HepG2 (cell line): ENCODE measurements around the gene ZNF747. TPM values are rescaled to one million over a fixed set of nuclear protein-coding genes. Genes with fewer than 3 reads are reported as not detected.

Source experiments
- ATAC-seq: fragments of 200-7000 bp; cut with Tn5 transposase; 3 replicates; pipeline ENCODE4 v1.9.1; 2020; ENCODE audit warnings: mild to moderate bottlenecking, moderate library complexity
- BruUV-seq: library from RNA; stranded (reverse); fragments of 400-500 nt; replicated peaks from 2 replicates; lab custom pipeline; 2021; lab: Mats Ljungman, UMichigan
- CTCF ChIA-PET: fragments of 300-600 bp; formaldehyde crosslinking; extraction: SDS; loops from one replicate; lab custom pipeline; 2021; ENCODE audit warnings: low total read pairs, inconsistent platforms, low intra/inter-chr PET ratio; lab: Yijun Ruan, JAX
- POLR2A ChIA-PET: fragments of 350-600 bp; sonication (Branson Sonifier 250); formaldehyde crosslinking; loops from one replicate; lab custom pipeline; 2020; ENCODE audit warnings: antibody characterized with exemption, inconsistent platforms; lab: Yijun Ruan, JAX
- DNase-seq: peaks from one replicate; pipeline ENCODE4 v3.0.0-alpha.2; 2015; ENCODE audit warnings: low spot score
- FAIRE-seq: peaks from 3 replicates; lab custom pipeline; 2011; peaks lifted over from hg19 to GRCh38; lab: Jason Lieb, UNC
- H2AFZ ChIP-seq: one replicate; pipeline ENCODE4 v1.6.1; 2011; ENCODE audit warnings: low read length, inconsistent platforms
- H3K27ac ChIP-seq: fragments of 300-600 bp; 3 replicates; pipeline ENCODE4 v1.8.0; 2011; ENCODE audit warnings: mixed run types, mild to moderate bottlenecking, mixed read lengths, low read length, inconsistent platforms; ENCODE audit not compliant: insufficient read depth; ENCODE audit errors: extremely low read length
- H3K27me3 ChIP-seq, 2 experiments: fragments of 200-600 bp in 1 of 2; 2 replicates in 1 of 2; 3 replicates in 1 of 2; pipeline versions ENCODE4 v1.6.0 to v1.8.0; 2011; ENCODE audit warnings: low read length in 2 of 2, mild to moderate bottlenecking in 2 of 2, moderate library complexity in 2 of 2, inconsistent platforms in 1 of 2; ENCODE audit not compliant: insufficient read depth in 2 of 2, control insufficient read depth in 1 of 2
- H3K36me3 ChIP-seq, 2 experiments: fragments of 200-600 bp in 1 of 2; replicated peaks in 1 of 2; 2 replicates in 1 of 2; 3 replicates in 1 of 2; pipeline versions ENCODE4 v1.5.1 to v1.8.0; 2011; ENCODE audit warnings: low read length in 2 of 2, inconsistent platforms in 1 of 2; ENCODE audit not compliant: insufficient read depth in 2 of 2, control insufficient read depth in 1 of 2
- H3K4me1 ChIP-seq: 2 replicates; pipeline ENCODE4 v1.5.1; 2012; ENCODE audit warnings: low read length, inconsistent platforms; ENCODE audit not compliant: insufficient read depth
- H3K4me2 ChIP-seq: 2 replicates; pipeline ENCODE4 v1.6.0; 2011; ENCODE audit warnings: low read depth, low read length, inconsistent platforms
- H3K4me3 ChIP-seq, 3 experiments: fragments of 200-600 bp in 1 of 3; sonication (generic), shearing (Covaris generic) in 1 of 3; replicated peaks in 1 of 3; 2 replicates each; pipeline ENCODE4 v1.5.1; 2011 to 2016; ENCODE audit warnings: low read length in 3 of 3, inconsistent platforms in 2 of 3, low read depth in 2 of 3, mild to moderate bottlenecking in 2 of 3, control low read depth in 1 of 3, mixed read lengths in 1 of 3; ENCODE audit not compliant: insufficient read depth in 1 of 3
- H3K79me2 ChIP-seq: one replicate; pipeline ENCODE4 v1.6.1; 2011; ENCODE audit warnings: low read length, inconsistent platforms; ENCODE audit not compliant: insufficient read depth
- H3K9ac ChIP-seq: 2 replicates; pipeline ENCODE4 v1.6.0; 2011; ENCODE audit warnings: mild to moderate bottlenecking, low read depth, low read length, inconsistent platforms; ENCODE audit not compliant: insufficient read depth
- H3K9me3 ChIP-seq: 2 replicates; pipeline ENCODE4 v1.5.1; 2012; ENCODE audit warnings: mild to moderate bottlenecking, low read length
- H4K20me1 ChIP-seq: 2 replicates; pipeline ENCODE4 v1.6.0; 2011; ENCODE audit warnings: inconsistent platforms, mild to moderate bottlenecking, low read length, moderate library complexity; ENCODE audit not compliant: insufficient read depth
- AGO2 ChIP-seq: fragments of 200-400 bp; formaldehyde crosslinking; optimal IDR thresholded peaks from 2 replicates; pipeline ENCODE3; 2017; ENCODE audit warnings: mild to moderate bottlenecking, low read depth, low read length, moderate library complexity
- POLR2A ChIP-seq, 2 experiments: IDR thresholded peaks; 2 replicates each; pipeline ENCODE4 v1.6.1; 2011; ENCODE audit warnings: low read depth in 2 of 2, low read length in 2 of 2, mild to moderate bottlenecking in 1 of 2, moderate library complexity in 1 of 2; ENCODE audit not compliant: insufficient read depth in 1 of 2
- SP1 ChIP-seq, 2 experiments: fragments of 450-650 bp in 1 of 2; sonication (generic) in 1 of 2; formaldehyde crosslinking in 1 of 2; IDR thresholded peaks; 2 replicates each; pipeline versions ENCODE4 v1.4.0 to v1.6.1; 2016 to 2020; ENCODE audit warnings: missing genetic modification reagents in 1 of 2
- STAG1 ChIP-seq: sonication (generic); formaldehyde crosslinking; IDR thresholded peaks from 2 replicates; pipeline ENCODE4 v1.4.0; 2020; ENCODE audit warnings: missing genetic modification reagents
- WIZ ChIP-seq: sonication (generic); formaldehyde crosslinking; IDR thresholded peaks from 2 replicates; pipeline ENCODE4 v1.5.1; 2020; ENCODE audit warnings: mild to moderate bottlenecking, missing genetic modification reagents
- ZMYM3 ChIP-seq: sonication (generic); formaldehyde crosslinking; IDR thresholded peaks from 2 replicates; pipeline ENCODE4 v1.5.1; 2020; ENCODE audit warnings: mild to moderate bottlenecking, missing genetic modification reagents
- WGBS: methylation state at CpG from one replicate; pipeline ENCODE4 v1.1.6; 2017; ENCODE audit warnings: low lambda C conversion rate; 5-methylcytosine and 5-hydroxymethylcytosine counted together
- in situ Hi-C: cut with HindIII; loops from 2 replicates; pipeline ENCODE4 v1.10.0; 2017; ENCODE audit warnings: low pct_unique_long_range_greater_than_20kb; ENCODE audit not compliant: extremely low pct_ligation_motif_present
- intact Hi-C: fragments of 100-400 bp; cut with micrococcal nuclease; formaldehyde crosslinking; loops from one replicate; pipeline ENCODE4 v1.10.0; 2022; ENCODE audit not compliant: unreplicated experiment
- polyA plus RNA-seq, 8 experiments: library from polyadenylated mRNA; depleted of rRNA in 3 of 8; stranded (reverse) in 7 of 8; unstranded in 1 of 8; fragments of >200 nt; fragmentation: Illumina TruSeq in 4 of 8; extraction: Trizol in 4 of 8; gene quantifications; 2 replicates each; pipeline versions ENCODE4 v1.2.1 to v1.2.3, GENCODE V29; 2011 to 2016; ENCODE audit warnings: low read depth in 4 of 8, missing spikeins in 1 of 8, mixed read lengths in 1 of 8; ENCODE audit not compliant: insufficient read depth in 1 of 8
- total RNA-seq, 5 experiments: library from RNA; depleted of rRNA; stranded (reverse); fragments of >200 nt; fragmentation: Illumina TruSeq; extraction: Trizol; gene quantifications; 2 replicates each; pipeline ENCODE4 v1.2.3, GENCODE V29; 2016; ENCODE audit warnings: low read depth in 1 of 5
- TF ChIP-seq, protein P1 (sequence below): sonication (generic); formaldehyde crosslinking; IDR thresholded peaks from 2 replicates; pipeline ENCODE4 v1.5.0; 2020; ENCODE audit warnings: missing genetic modification reagents, mild to moderate bottlenecking, borderline replicate concordance
- TF ChIP-seq, protein P2 (sequence below): sonication (generic); formaldehyde crosslinking; IDR thresholded peaks from 2 replicates; pipeline ENCODE4 v1.4.0; 2020; ENCODE audit warnings: missing genetic modification reagents
- TF ChIP-seq, protein P3 (sequence below): sonication (generic); formaldehyde crosslinking; IDR thresholded peaks from 2 replicates; pipeline ENCODE4 v1.4.0; 2020; ENCODE audit warnings: missing genetic modification reagents, mild to moderate bottlenecking, borderline replicate concordance
- TF ChIP-seq, protein P4 (sequence below): sonication (generic); formaldehyde crosslinking; IDR thresholded peaks from 2 replicates; pipeline ENCODE4 v1.8.1; 2023; ENCODE audit warnings: mild to moderate bottlenecking, missing genetic modification reagents
- TF ChIP-seq, protein P5 (sequence below): sonication (generic); formaldehyde crosslinking; IDR thresholded peaks from 2 replicates; pipeline ENCODE4 v1.4.0; 2020; ENCODE audit warnings: missing genetic modification reagents
- TF ChIP-seq, protein P6 (sequence below): sonication (generic); formaldehyde crosslinking; IDR thresholded peaks from 2 replicates; pipeline ENCODE4 v1.4.0; 2020; ENCODE audit warnings: missing genetic modification reagents, low read depth, mild to moderate bottlenecking, borderline replicate concordance

ZNF747 gene
- total and polyA plus RNA-seq, 2 of the 13 experiments (the other 11 are each of a cell fraction or from before 2014, with no cell fraction given), result 7.2 to 10.2 TPM

DNA sequence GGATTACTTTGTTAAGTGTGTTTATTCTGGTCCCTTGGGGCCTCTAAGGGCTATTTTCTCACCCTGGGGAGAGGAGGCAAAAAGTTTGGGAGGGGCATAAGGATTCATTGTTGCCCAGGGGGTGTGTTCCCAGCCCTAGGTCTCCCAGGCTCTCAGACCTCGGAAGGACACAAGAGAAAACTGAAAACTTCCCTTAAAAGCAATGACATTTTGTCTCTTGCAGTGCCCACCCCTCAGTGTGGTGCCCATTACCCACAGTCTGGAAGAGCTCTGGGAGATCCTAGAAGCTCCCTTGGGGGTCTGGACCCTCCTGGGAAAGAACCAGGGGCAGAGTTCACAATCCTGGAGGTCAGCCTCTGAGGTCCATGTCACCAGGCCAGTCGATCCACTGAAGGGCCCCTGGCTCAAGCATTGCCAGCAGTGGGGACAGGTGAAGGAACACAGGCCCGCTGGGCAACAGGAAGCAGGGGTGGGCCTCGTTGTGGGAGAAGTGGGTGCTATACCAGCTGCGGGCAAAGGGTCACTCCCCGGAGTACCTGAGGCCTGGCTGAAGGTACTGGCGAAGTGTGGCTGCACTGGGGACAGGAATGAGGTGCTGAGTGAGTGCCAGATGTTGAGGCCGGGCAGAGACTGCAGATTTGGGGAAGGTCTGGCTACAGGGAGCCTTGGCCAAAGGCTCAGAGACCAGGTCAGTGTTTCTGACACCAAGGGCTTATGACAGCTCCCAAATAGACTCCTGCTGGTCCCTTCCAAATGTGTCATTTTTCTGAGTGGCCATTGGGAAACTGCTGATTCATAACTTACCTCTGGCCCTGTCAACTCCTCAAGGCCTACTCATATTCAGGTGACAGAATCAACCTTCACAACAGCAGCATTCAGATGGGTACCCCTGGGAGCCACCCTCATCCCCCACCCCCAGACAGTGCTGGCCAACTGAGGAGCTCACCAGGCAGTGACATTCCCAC, 4.6 kb upstream of the ZNF747 start:
- Histone ChIP-seq H3K4me2 (peak overlapping the region; percentile 30), H3K79me2 (peaks cover 17% of the 10 kb centered on the region), H3K36me3 (no peaks in the 10 kb centered on the region), H3K9me3 (no peaks in the 10 kb centered on the region), H4K20me1 (no peaks in the 10 kb centered on the region), H3K4me1 (peaks cover 78% of the 10 kb centered on the region), H2AFZ (no peak overlapping the region), H3K9ac (peak overlapping the region; percentile 3), H3K27me3 (no peaks in the 10 kb centered on the region; a peak in 1 of 5 replicates), H3K27ac (peak overlapping the region; percentile 36), H3K4me3 (0 out of 6 replicates have a peak overlapping the region, but pooled peaks of 1 of the 3 experiments have one; percentile 3)
- ATAC-seq (no peak), FAIRE-seq (no peak), DNase-seq (no peak)
- CTCF ChIA-PET, result no interaction called here
- BruUV-seq, result no TSS peak
- POLR2A ChIA-PET, result interaction anchor here (1.3 to 4.0 kb wide), 2 partner anchors 12 to 19 kb away, joined by 3 to 30 read pairs; partner anchors contain the start of gene ZNF764
- 62% methylated on average over 8 of the region's 8 CpGs for WGBS
- intact Hi-C loops (loop anchor here (1.0 kb wide), 1 partner anchor 28 kb away; no protein-coding TSS in a partner anchor), in situ Hi-C loops (no loop called here)
- TF ChIP-seq, protein P1, sequence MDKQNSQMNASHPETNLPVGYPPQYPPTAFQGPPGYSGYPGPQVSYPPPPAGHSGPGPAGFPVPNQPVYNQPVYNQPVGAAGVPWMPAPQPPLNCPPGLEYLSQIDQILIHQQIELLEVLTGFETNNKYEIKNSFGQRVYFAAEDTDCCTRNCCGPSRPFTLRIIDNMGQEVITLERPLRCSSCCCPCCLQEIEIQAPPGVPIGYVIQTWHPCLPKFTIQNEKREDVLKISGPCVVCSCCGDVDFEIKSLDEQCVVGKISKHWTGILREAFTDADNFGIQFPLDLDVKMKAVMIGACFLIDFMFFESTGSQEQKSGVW (CRISPR knock-in tag), result no peak
- TF ChIP-seq SP1 (IDR thresholded peaks at IDR 0.05) (no peak), SP1 (CRISPR knock-in tag; IDR thresholded peaks at IDR 0.05) (no peak), AGO2 (no peak), ZMYM3 (0 out of 2 replicates have a peak, but pooled peaks have one; percentile 48), POLR2A (IDR thresholded peaks at IDR 0.05; ENCODE audit: insufficient read depth in 1 of 2, low read depth in 2 of 2, low read length in 2 of 2) (peak in 1 of 2 experiments; percentile 64; a peak in 2 of 4 replicates), STAG1 (no peak), WIZ (0 out of 2 replicates have a peak, but pooled peaks have one; percentile 40)
- TF ChIP-seq, protein P2, sequence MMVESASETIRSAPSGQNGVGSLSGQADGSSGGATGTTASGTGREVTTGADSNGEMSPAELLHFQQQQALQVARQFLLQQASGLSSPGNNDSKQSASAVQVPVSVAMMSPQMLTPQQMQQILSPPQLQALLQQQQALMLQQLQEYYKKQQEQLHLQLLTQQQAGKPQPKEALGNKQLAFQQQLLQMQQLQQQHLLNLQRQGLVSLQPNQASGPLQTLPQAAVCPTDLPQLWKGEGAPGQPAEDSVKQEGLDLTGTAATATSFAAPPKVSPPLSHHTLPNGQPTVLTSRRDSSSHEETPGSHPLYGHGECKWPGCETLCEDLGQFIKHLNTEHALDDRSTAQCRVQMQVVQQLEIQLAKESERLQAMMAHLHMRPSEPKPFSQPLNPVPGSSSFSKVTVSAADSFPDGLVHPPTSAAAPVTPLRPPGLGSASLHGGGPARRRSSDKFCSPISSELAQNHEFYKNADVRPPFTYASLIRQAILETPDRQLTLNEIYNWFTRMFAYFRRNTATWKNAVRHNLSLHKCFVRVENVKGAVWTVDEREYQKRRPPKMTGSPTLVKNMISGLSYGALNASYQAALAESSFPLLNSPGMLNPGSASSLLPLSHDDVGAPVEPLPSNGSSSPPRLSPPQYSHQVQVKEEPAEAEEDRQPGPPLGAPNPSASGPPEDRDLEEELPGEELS (CRISPR knock-in tag), result peak; percentile 9; the same call in 1 of the 2 replicates
- TF ChIP-seq, protein P3, sequence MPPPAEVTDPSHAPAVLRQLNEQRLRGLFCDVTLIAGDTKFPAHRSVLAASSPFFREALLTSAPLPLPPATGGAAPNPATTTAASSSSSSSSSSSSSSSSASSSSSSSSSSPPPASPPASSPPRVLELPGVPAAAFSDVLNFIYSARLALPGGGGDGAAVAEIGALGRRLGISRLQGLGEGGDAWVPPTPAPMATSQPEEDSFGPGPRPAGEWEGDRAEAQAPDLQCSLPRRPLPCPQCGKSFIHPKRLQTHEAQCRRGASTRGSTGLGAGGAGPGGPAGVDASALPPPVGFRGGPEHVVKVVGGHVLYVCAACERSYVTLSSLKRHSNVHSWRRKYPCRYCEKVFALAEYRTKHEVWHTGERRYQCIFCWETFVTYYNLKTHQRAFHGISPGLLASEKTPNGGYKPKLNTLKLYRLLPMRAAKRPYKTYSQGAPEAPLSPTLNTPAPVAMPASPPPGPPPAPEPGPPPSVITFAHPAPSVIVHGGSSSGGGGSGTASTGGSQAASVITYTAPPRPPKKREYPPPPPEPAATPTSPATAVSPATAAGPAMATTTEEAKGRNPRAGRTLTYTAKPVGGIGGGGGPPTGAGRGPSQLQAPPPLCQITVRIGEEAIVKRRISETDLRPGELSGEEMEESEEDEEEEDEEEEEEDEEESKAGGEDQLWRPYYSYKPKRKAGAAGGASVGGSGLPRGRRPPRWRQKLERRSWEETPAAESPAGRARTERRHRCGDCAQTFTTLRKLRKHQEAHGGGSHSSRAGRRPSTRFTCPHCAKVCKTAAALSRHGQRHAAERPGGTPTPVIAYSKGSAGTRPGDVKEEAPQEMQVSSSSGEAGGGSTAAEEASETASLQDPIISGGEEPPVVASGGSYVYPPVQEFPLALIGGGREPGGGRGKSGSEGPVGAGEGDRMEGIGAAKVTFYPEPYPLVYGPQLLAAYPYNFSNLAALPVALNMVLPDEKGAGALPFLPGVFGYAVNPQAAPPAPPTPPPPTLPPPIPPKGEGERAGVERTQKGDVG (CRISPR knock-in tag), result no peak
- TF ChIP-seq, protein P4, sequence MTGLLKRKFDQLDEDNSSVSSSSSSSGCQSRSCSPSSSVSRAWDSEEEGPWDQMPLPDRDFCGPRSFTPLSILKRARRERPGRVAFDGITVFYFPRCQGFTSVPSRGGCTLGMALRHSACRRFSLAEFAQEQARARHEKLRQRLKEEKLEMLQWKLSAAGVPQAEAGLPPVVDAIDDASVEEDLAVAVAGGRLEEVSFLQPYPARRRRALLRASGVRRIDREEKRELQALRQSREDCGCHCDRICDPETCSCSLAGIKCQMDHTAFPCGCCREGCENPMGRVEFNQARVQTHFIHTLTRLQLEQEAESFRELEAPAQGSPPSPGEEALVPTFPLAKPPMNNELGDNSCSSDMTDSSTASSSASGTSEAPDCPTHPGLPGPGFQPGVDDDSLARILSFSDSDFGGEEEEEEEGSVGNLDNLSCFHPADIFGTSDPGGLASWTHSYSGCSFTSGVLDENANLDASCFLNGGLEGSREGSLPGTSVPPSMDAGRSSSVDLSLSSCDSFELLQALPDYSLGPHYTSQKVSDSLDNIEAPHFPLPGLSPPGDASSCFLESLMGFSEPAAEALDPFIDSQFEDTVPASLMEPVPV (CRISPR knock-in tag), result no peak
- TF ChIP-seq, protein P5, sequence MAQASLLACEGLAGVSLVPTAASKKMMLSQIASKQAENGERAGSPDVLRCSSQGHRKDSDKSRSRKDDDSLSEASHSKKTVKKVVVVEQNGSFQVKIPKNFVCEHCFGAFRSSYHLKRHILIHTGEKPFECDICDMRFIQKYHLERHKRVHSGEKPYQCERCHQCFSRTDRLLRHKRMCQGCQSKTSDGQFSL (CRISPR knock-in tag), result no peak
- TF ChIP-seq, protein P6, sequence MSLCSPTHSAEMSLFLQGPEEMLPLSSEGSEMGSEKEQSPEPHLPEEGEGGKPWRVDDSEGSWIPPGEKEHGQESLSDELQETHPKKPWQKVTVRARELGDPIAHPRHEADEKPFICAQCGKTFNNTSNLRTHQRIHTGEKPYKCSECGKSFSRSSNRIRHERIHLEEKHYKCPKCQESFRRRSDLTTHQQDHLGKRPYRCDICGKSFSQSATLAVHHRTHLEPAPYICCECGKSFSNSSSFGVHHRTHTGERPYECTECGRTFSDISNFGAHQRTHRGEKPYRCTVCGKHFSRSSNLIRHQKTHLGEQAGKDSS, result no peak; the same call in 1 of the 2 replicates
